Activated naive CD8-positive, alpha-beta T cell treated with anti-CD3 and anti-CD28 coated beads, Interleukin-2, amount 50 U/mL, for 16 hours (primary cell): ENCODE measurements around the gene POLL.

Source experiments
- DNase-seq: peaks from one replicate; pipeline ENCODE4 v3.0.0-alpha.2; 2020; ENCODE audit warnings: low read depth, low spot score

The POLL gene

GRCh38 chr10:101573885-101574753 lies 13.9 kb downstream of the POLL start:
- DNase-seq: no peak

- no peak for DNase-seq
Measured at GRCh38 chr10:101572785-101573184, 15.3 kb downstream of the POLL start.

GRCh38 chr10:101572126-101572525 lies 15.9 kb downstream of the POLL start:
- no peak for DNase-seq

- no peak for DNase-seq
Measured at GRCh38 chr10:101571271-101571925, 16.7 kb downstream of the POLL start.

GRCh38 chr10:101570428-101571270 lies 17.4 kb downstream of the POLL start:
- no peak for DNase-seq

GRCh38 chr10:101569622-101570427 lies 18.2 kb downstream of the POLL start:
- DNase-seq: peak; percentile 53

- no peak for DNase-seq
Measured at GRCh38 chr10:101569323-101569621, 18.8 kb downstream of the POLL start.

- no peak for DNase-seq
Measured at GRCh38 chr10:101568054-101568745, 19.9 kb downstream of the POLL start.

GRCh38 chr10:101567165-101568006 lies 20.7 kb downstream of the POLL start:
- DNase-seq: no peak

GRCh38 chr10:101566333-101567164 lies 21.5 kb downstream of the POLL start:
- DNase-seq: no peak

GRCh38 chr10:101565936-101566332 lies 22.1 kb downstream of the POLL start:
- no peak for DNase-seq

- no peak for DNase-seq
Measured at GRCh38 chr10:101565370-101565900, 22.6 kb downstream of the POLL start.

- DNase-seq: no peak
Measured at GRCh38 chr10:101564490-101564991, 23.5 kb downstream of the POLL start.

GRCh38 chr10:101563497-101564040 lies 24.5 kb downstream of the POLL start:
- no peak for DNase-seq

- DNase-seq: no peak
Measured at GRCh38 chr10:101563007-101563406, 25.1 kb downstream of the POLL start.

GRCh38 chr10:101562231-101562630 lies 25.8 kb downstream of the POLL start:
- no peak for DNase-seq

GRCh38 chr10:101561068-101561915 lies 26.8 kb downstream of the POLL start:
- no peak for DNase-seq
